Chondrocyte (in vitro differentiated cells): Measurements from ENCODE around the gene RBKS. TPM values are rescaled to one million over a fixed set of nuclear protein-coding genes. Genes with fewer than 3 reads are reported as not detected.
A peak's percentile ranks its signal among the peaks of the same experiment; 100 is the strongest.

Source experiments
- DNase-seq: peaks from one replicate; pipeline ENCODE4 v3.0.0; 2021; ENCODE audit warnings: mixed read lengths, low spot score
- H3K27ac Mint-ChIP-seq: one replicate; pipeline ENCODE4 v1.8.0; 2021; ENCODE audit warnings: mild to moderate bottlenecking, moderate library complexity, mixed read lengths; ENCODE audit not compliant: unreplicated experiment
- H3K27me3 Mint-ChIP-seq: 2 replicates; pipeline ENCODE4 v1.8.0; 2021; ENCODE audit warnings: low read depth, mixed read lengths
- H3K36me3 Mint-ChIP-seq: 2 replicates; pipeline ENCODE4 v1.8.0; 2021; ENCODE audit warnings: low read depth, mixed read lengths
- H3K4me1 Mint-ChIP-seq: 2 replicates; pipeline ENCODE4 v1.8.0; 2021; ENCODE audit warnings: low read depth, mild to moderate bottlenecking, mixed read lengths
- H3K4me3 Mint-ChIP-seq: one replicate; pipeline ENCODE4 v1.8.0; 2021; ENCODE audit warnings: mild to moderate bottlenecking, moderate library complexity, mixed read lengths; ENCODE audit not compliant: unreplicated experiment
- H3K9me3 Mint-ChIP-seq: 2 replicates; pipeline ENCODE4 v1.8.0; 2021; ENCODE audit warnings: low read depth, mixed read lengths
- total RNA-seq: library from RNA; stranded (reverse); gene quantifications from 3 replicates; pipeline ENCODE4 v1.2.1, GENCODE V29; 2021
- TF ChIP-seq, protein P1 (sequence below): fragments of 200-600 bp; sonication (generic); IDR thresholded peaks from 2 replicates; pipeline ENCODE4 v1.5.0; 2021; ENCODE audit warnings: antibody characterized with exemption, mild to moderate bottlenecking, moderate library complexity

RBKS gene
- total RNA-seq, 1 donor from 2014 or later = 0.45 TPM

GRCh38 chr2:27804146-27804545 lies 86.0 kb downstream of the RBKS start:
- Mint-ChIP-seq H3K27ac (no peak overlapping the region), H3K36me3 (no peaks in the 10 kb centered on the region), H3K4me3 (no peak overlapping the region), H3K27me3 (no peaks in the 10 kb centered on the region), H3K4me1 (peaks cover 37% of the 10 kb centered on the region), H3K9me3 (no peaks in the 10 kb centered on the region)
- TF ChIP-seq, protein P1, sequence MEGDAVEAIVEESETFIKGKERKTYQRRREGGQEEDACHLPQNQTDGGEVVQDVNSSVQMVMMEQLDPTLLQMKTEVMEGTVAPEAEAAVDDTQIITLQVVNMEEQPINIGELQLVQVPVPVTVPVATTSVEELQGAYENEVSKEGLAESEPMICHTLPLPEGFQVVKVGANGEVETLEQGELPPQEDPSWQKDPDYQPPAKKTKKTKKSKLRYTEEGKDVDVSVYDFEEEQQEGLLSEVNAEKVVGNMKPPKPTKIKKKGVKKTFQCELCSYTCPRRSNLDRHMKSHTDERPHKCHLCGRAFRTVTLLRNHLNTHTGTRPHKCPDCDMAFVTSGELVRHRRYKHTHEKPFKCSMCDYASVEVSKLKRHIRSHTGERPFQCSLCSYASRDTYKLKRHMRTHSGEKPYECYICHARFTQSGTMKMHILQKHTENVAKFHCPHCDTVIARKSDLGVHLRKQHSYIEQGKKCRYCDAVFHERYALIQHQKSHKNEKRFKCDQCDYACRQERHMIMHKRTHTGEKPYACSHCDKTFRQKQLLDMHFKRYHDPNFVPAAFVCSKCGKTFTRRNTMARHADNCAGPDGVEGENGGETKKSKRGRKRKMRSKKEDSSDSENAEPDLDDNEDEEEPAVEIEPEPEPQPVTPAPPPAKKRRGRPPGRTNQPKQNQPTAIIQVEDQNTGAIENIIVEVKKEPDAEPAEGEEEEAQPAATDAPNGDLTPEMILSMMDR = no peak
- DNase-seq = no peak

DNA sequence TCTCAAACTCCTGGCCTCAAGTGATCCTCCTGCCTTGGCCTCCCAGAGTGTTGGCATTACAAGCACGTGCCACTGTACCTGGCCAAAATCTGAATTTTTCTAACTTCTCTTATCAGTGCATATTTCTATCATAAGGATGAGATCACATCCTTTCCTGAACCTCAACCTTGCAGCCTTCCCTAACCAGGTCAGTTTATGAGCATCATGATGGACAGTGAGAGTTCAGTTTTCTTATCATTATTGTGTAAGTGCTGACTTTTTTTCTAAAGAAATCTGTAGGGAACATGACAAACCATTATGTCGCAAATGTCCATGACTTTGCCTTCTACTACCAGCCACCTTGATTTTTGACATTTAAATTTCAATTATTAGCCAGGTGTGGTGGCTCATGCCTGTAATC lies 87.1 kb downstream of the RBKS start:
- H3K27me3 Mint-ChIP-seq = no peaks in the 10 kb centered on the region
- no peak overlapping the region for H3K27ac Mint-ChIP-seq
- no peak for DNase-seq
- no peaks in the 10 kb centered on the region for H3K36me3 Mint-ChIP-seq
- peaks cover 43% of the 10 kb centered on the region for H3K4me1 Mint-ChIP-seq
- no peaks in the 10 kb centered on the region for H3K9me3 Mint-ChIP-seq
- no peak overlapping the region for H3K4me3 Mint-ChIP-seq
- TF ChIP-seq, protein P1 = no peak

GRCh38 chr2:27802547-27802946 lies 87.6 kb downstream of the RBKS start:
- Mint-ChIP-seq H3K36me3 (no peaks in the 10 kb centered on the region), H3K4me3 (no peak overlapping the region), H3K27me3 (no peaks in the 10 kb centered on the region), H3K4me1 (peaks cover 47% of the 10 kb centered on the region), H3K27ac (no peak overlapping the region), H3K9me3 (no peaks in the 10 kb centered on the region)
- no peak for DNase-seq
- TF ChIP-seq, protein P1 = no peak

DNA sequence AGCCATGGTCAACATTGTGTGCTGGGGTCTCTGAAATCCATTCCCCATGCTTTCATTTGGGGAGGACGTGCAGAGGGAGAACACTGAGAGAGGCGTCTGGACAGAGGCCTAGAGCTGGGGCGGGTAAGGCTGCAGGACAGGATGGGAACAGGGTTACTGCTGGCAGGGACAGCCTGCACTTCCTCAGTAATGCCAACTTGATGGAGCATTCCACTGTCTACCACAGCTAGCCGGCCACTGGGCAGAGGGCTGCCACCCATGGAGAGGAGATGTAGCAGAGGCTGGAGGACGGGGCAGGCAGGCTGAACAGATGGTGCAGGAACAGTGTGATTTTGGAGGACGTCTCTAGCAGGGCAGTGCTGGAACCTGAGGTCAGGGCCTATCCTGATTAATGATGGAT lies 89.3 kb downstream of the RBKS start:
- Mint-ChIP-seq H3K36me3 (no peaks in the 10 kb centered on the region), H3K27ac (peak overlapping the region; percentile 98), H3K4me1 (peaks cover 61% of the 10 kb centered on the region), H3K9me3 (no peaks in the 10 kb centered on the region), H3K4me3 (no peak overlapping the region), H3K27me3 (no peaks in the 10 kb centered on the region)
- DNase-seq = no peak
- TF ChIP-seq, protein P1 = no peak

- H3K4me3 Mint-ChIP-seq = no peak overlapping the region
- no peaks in the 10 kb centered on the region for H3K9me3 Mint-ChIP-seq
- DNase-seq = no peak
- TF ChIP-seq, protein P1 = peak; percentile 30
- no peaks in the 10 kb centered on the region for H3K36me3 Mint-ChIP-seq
- peak overlapping the region; percentile 98 for H3K27ac Mint-ChIP-seq
- no peaks in the 10 kb centered on the region for H3K27me3 Mint-ChIP-seq
- peaks cover 65% of the 10 kb centered on the region for H3K4me1 Mint-ChIP-seq
Measured at GRCh38 chr2:27799646-27800010, 90.6 kb downstream of the RBKS start.
